HepG2 (cell line): ENCODE results near the gene GIPC3. TPM values are rescaled to one million over a fixed set of nuclear protein-coding genes. Genes with fewer than 3 reads are reported as not detected.
"Not testable (repeated sequence)": the region's sequence is repeated elsewhere in the genome, so short reads cannot be mapped to it uniquely, and the experiment has no call there.

Experiments
- ATAC-seq: fragments of 200-7000 bp; cut with Tn5 transposase; 3 replicates; pipeline ENCODE4 v1.9.1; 2020; ENCODE audit warnings: mild to moderate bottlenecking, moderate library complexity
- BruUV-seq: library from RNA; stranded (reverse); fragments of 400-500 nt; replicated peaks from 2 replicates; lab custom pipeline; 2021; lab: Mats Ljungman, UMichigan
- CTCF ChIA-PET: fragments of 300-600 bp; formaldehyde crosslinking; extraction: SDS; loops from one replicate; lab custom pipeline; 2021; ENCODE audit warnings: low total read pairs, inconsistent platforms, low intra/inter-chr PET ratio; lab: Yijun Ruan, JAX
- POLR2A ChIA-PET: fragments of 350-600 bp; sonication (Branson Sonifier 250); formaldehyde crosslinking; loops from one replicate; lab custom pipeline; 2020; ENCODE audit warnings: antibody characterized with exemption, inconsistent platforms; lab: Yijun Ruan, JAX
- DNase-seq: peaks from one replicate; pipeline ENCODE4 v3.0.0-alpha.2; 2015; ENCODE audit warnings: low spot score
- FAIRE-seq: peaks from 3 replicates; lab custom pipeline; 2011; peaks lifted over from hg19 to GRCh38; lab: Jason Lieb, UNC
- H2AFZ ChIP-seq: one replicate; pipeline ENCODE4 v1.6.1; 2011; ENCODE audit warnings: low read length, inconsistent platforms
- H3K27ac ChIP-seq: fragments of 300-600 bp; 3 replicates; pipeline ENCODE4 v1.8.0; 2011; ENCODE audit warnings: mixed run types, mild to moderate bottlenecking, mixed read lengths, low read length, inconsistent platforms; ENCODE audit not compliant: insufficient read depth; ENCODE audit errors: extremely low read length
- H3K27me3 ChIP-seq, 2 experiments: fragments of 200-600 bp in 1 of 2; 2 replicates in 1 of 2; 3 replicates in 1 of 2; pipeline versions ENCODE4 v1.6.0 to v1.8.0; 2011; ENCODE audit warnings: low read length in 2 of 2, mild to moderate bottlenecking in 2 of 2, moderate library complexity in 2 of 2, inconsistent platforms in 1 of 2; ENCODE audit not compliant: insufficient read depth in 2 of 2, control insufficient read depth in 1 of 2
- H3K36me3 ChIP-seq, 2 experiments: fragments of 200-600 bp in 1 of 2; replicated peaks in 1 of 2; 2 replicates in 1 of 2; 3 replicates in 1 of 2; pipeline versions ENCODE4 v1.5.1 to v1.8.0; 2011; ENCODE audit warnings: low read length in 2 of 2, inconsistent platforms in 1 of 2; ENCODE audit not compliant: insufficient read depth in 2 of 2, control insufficient read depth in 1 of 2
- H3K4me1 ChIP-seq: 2 replicates; pipeline ENCODE4 v1.5.1; 2012; ENCODE audit warnings: low read length, inconsistent platforms; ENCODE audit not compliant: insufficient read depth
- H3K4me2 ChIP-seq: 2 replicates; pipeline ENCODE4 v1.6.0; 2011; ENCODE audit warnings: low read depth, low read length, inconsistent platforms
- H3K4me3 ChIP-seq, 3 experiments: fragments of 200-600 bp in 1 of 3; sonication (generic), shearing (Covaris generic) in 1 of 3; replicated peaks in 1 of 3; 2 replicates each; pipeline ENCODE4 v1.5.1; 2011 to 2016; ENCODE audit warnings: low read length in 3 of 3, inconsistent platforms in 2 of 3, low read depth in 2 of 3, mild to moderate bottlenecking in 2 of 3, control low read depth in 1 of 3, mixed read lengths in 1 of 3; ENCODE audit not compliant: insufficient read depth in 1 of 3
- H3K79me2 ChIP-seq: one replicate; pipeline ENCODE4 v1.6.1; 2011; ENCODE audit warnings: low read length, inconsistent platforms; ENCODE audit not compliant: insufficient read depth
- H3K9ac ChIP-seq: 2 replicates; pipeline ENCODE4 v1.6.0; 2011; ENCODE audit warnings: mild to moderate bottlenecking, low read depth, low read length, inconsistent platforms; ENCODE audit not compliant: insufficient read depth
- H3K9me3 ChIP-seq: 2 replicates; pipeline ENCODE4 v1.5.1; 2012; ENCODE audit warnings: mild to moderate bottlenecking, low read length
- H4K20me1 ChIP-seq: 2 replicates; pipeline ENCODE4 v1.6.0; 2011; ENCODE audit warnings: inconsistent platforms, mild to moderate bottlenecking, low read length, moderate library complexity; ENCODE audit not compliant: insufficient read depth
- FOSL2 ChIP-seq: sonication (generic); formaldehyde crosslinking; IDR thresholded peaks from 2 replicates; pipeline ENCODE4 v1.4.0; 2020; ENCODE audit warnings: missing genetic modification reagents
- SAP130 ChIP-seq: IDR thresholded peaks from 2 replicates; pipeline ENCODE4 v1.6.1; 2016; ENCODE audit warnings: low read depth
- TEAD3 ChIP-seq: optimal IDR thresholded peaks from 2 replicates; pipeline ENCODE3; 2016; ENCODE audit warnings: borderline replicate concordance
- ZNF136 ChIP-seq: sonication (generic); formaldehyde crosslinking; IDR thresholded peaks from 2 replicates; pipeline ENCODE4 v1.8.1; 2022; ENCODE audit warnings: low read depth, mild to moderate bottlenecking, moderate library complexity, missing genetic modification reagents
- ZNF496 ChIP-seq: sonication (generic); formaldehyde crosslinking; IDR thresholded peaks from 2 replicates; pipeline ENCODE4 v1.8.1; 2023; ENCODE audit warnings: mild to moderate bottlenecking, moderate library complexity, missing genetic modification reagents; ENCODE audit not compliant: insufficient replicate concordance
- WGBS: methylation state at CpG from one replicate; pipeline ENCODE4 v1.1.6; 2017; ENCODE audit warnings: low lambda C conversion rate; 5-methylcytosine and 5-hydroxymethylcytosine counted together
- in situ Hi-C: cut with HindIII; loops from 2 replicates; pipeline ENCODE4 v1.10.0; 2017; ENCODE audit warnings: low pct_unique_long_range_greater_than_20kb; ENCODE audit not compliant: extremely low pct_ligation_motif_present
- intact Hi-C: fragments of 100-400 bp; cut with micrococcal nuclease; formaldehyde crosslinking; loops from one replicate; pipeline ENCODE4 v1.10.0; 2022; ENCODE audit not compliant: unreplicated experiment
- polyA plus RNA-seq, 8 experiments: library from polyadenylated mRNA; depleted of rRNA in 3 of 8; stranded (reverse) in 7 of 8; unstranded in 1 of 8; fragments of >200 nt; fragmentation: Illumina TruSeq in 4 of 8; extraction: Trizol in 4 of 8; gene quantifications; 2 replicates each; pipeline versions ENCODE4 v1.2.1 to v1.2.3, GENCODE V29; 2011 to 2016; ENCODE audit warnings: low read depth in 4 of 8, missing spikeins in 1 of 8, mixed read lengths in 1 of 8; ENCODE audit not compliant: insufficient read depth in 1 of 8
- total RNA-seq, 5 experiments: library from RNA; depleted of rRNA; stranded (reverse); fragments of >200 nt; fragmentation: Illumina TruSeq; extraction: Trizol; gene quantifications; 2 replicates each; pipeline ENCODE4 v1.2.3, GENCODE V29; 2016; ENCODE audit warnings: low read depth in 1 of 5
- TF ChIP-seq, protein P1 (sequence below): sonication (generic); formaldehyde crosslinking; IDR thresholded peaks from 2 replicates; pipeline ENCODE4 v1.8.0; 2022; ENCODE audit warnings: missing genetic modification reagents, mild to moderate bottlenecking, inconsistent platforms, borderline replicate concordance
- TF ChIP-seq, protein P2 (sequence below): sonication (generic); formaldehyde crosslinking; IDR thresholded peaks from 2 replicates; pipeline ENCODE4 v1.4.0; 2020; ENCODE audit warnings: missing genetic modification reagents, borderline replicate concordance
- TF ChIP-seq, protein P3 (sequence below): sonication (generic); formaldehyde crosslinking; IDR thresholded peaks from 2 replicates; pipeline ENCODE4 v1.4.0; 2020; ENCODE audit warnings: mild to moderate bottlenecking, missing genetic modification reagents

The GIPC3 gene
- total and polyA plus RNA-seq, 2 of the 13 experiments (the other 11 are each of a cell fraction or from before 2014, with no cell fraction given) = 0.05 TPM; not detected in 1

DNA sequence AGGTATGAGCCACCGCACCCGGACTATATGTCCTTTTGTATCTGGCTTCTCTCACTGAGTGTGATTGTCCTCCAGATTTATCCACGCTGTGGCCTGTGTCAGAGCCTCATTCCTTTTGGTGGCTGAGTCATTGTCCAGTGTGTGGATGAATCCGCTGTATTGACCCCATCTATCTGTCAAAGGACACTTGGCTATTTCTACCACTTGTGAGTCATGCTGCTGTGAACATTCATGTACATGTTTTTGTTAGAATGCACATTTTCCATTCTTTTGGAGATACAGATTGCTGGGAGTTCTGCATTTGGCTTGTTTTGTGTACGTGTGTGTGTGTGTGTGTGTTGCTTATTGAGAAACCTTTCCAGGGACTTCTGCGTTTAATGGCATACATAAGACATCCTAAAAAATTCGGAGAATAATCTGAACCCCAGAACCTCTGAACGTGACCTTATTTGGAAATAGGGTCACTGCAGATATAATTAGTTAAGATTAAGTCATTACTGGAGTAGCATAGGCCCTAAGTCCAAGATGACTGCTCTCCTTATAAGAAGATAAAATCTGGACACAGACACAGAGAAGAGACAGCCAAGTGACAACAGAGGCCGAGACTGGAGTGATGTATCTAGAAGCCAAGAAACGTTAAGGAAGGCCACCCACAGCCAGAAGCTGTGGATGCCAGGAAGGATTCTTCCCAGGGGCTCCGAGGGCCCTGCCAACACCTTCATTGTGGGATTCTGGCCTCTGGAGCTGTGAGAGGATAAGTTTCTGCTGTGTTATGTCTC lies 4.9 kb upstream of the GIPC3 start:
- Histone ChIP-seq H3K9ac (no peak overlapping the region), H3K36me3 (no peaks in the 10 kb centered on the region; a peak in 1 of 5 replicates), H2AFZ (no peak overlapping the region), H3K27ac (no peak overlapping the region), H3K4me1 (peaks cover 14% of the 10 kb centered on the region; the same call in 1 of the 2 replicates), H3K27me3 (peaks cover 0 to 4% of the 10 kb centered on the region in 2 experiments; a peak in 1 of 5 replicates), H3K4me3 (no peak overlapping the region), H3K79me2 (no peaks in the 10 kb centered on the region), H3K4me2 (no peak overlapping the region), H3K9me3 (no peaks in the 10 kb centered on the region), H4K20me1 (no peaks in the 10 kb centered on the region)
- CTCF ChIA-PET = no interaction called here
- TF ChIP-seq, protein P1, sequence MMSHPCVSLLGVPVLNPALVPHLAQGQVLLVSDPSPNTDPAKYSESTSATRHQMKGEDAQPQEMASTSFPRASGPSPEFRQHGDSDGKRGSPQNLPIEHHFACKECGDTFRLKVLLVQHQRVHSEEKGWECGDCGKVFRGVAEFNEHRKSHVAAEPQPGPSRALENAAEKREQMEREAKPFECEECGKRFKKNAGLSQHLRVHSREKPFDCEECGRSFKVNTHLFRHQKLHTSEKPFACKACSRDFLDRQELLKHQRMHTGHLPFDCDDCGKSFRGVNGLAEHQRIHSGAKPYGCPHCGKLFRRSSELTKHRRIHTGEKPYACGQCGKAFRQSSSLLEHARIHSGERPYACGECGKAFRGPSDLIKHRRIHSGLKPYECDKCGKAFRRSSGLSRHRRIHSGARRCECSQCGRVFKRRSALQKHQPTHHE (CRISPR knock-in tag) = no peak
- TF ChIP-seq TEAD3 (no peak), FOSL2 (CRISPR knock-in tag) (peak; percentile 70), ZNF136 (CRISPR knock-in tag) (no peak), ZNF496 (CRISPR knock-in tag) (no peak), SAP130 (0 out of 2 replicates have a peak, but pooled peaks have one; percentile 21)
- TF ChIP-seq, protein P2, sequence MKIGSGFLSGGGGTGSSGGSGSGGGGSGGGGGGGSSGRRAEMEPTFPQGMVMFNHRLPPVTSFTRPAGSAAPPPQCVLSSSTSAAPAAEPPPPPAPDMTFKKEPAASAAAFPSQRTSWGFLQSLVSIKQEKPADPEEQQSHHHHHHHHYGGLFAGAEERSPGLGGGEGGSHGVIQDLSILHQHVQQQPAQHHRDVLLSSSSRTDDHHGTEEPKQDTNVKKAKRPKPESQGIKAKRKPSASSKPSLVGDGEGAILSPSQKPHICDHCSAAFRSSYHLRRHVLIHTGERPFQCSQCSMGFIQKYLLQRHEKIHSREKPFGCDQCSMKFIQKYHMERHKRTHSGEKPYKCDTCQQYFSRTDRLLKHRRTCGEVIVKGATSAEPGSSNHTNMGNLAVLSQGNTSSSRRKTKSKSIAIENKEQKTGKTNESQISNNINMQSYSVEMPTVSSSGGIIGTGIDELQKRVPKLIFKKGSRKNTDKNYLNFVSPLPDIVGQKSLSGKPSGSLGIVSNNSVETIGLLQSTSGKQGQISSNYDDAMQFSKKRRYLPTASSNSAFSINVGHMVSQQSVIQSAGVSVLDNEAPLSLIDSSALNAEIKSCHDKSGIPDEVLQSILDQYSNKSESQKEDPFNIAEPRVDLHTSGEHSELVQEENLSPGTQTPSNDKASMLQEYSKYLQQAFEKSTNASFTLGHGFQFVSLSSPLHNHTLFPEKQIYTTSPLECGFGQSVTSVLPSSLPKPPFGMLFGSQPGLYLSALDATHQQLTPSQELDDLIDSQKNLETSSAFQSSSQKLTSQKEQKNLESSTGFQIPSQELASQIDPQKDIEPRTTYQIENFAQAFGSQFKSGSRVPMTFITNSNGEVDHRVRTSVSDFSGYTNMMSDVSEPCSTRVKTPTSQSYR (CRISPR knock-in tag) = no peak
- TF ChIP-seq, protein P3, sequence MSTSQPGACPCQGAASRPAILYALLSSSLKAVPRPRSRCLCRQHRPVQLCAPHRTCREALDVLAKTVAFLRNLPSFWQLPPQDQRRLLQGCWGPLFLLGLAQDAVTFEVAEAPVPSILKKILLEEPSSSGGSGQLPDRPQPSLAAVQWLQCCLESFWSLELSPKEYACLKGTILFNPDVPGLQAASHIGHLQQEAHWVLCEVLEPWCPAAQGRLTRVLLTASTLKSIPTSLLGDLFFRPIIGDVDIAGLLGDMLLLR (CRISPR knock-in tag) = no peak
- 21% methylated on average over 11 of the region's 11 CpGs for WGBS
- FAIRE-seq (no peak), DNase-seq (peak; percentile 56), ATAC-seq (peak; percentile 36; the same call in 2 of the 3 replicates)
- intact Hi-C loops (no loop called here), in situ Hi-C loops (no loop called here)
- BruUV-seq = no TSS peak
- POLR2A ChIA-PET = no interaction called here

DNA sequence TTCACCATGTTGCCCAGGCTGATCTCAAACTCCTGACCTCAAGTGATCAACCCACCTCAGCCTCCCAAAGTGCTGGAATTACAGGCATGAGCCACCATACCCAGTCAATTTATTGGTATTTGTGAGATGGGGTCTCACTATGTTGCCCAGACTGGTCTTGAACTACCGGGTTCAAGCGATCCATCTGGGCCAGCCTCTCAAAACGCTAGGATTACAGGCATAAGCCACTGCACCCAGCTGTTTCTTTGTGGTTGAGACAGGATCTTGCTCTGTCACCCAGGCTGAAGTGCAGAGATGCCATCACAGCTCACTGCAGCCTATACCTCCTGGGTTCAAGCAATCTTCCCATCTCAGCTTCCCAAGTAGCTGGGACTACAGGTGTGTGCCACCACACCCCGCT lies 3.5 kb upstream of the GIPC3 start:
- intact Hi-C loops, H3K9me3 ChIP-seq, H3K27ac ChIP-seq, H3K79me2 ChIP-seq, H3K4me3 ChIP-seq, BruUV-seq, ATAC-seq, H4K20me1 ChIP-seq, H2AFZ ChIP-seq, H3K9ac ChIP-seq, H3K4me2 ChIP-seq, DNase-seq, CTCF ChIA-PET, in situ Hi-C loops, FAIRE-seq, H3K36me3 ChIP-seq: not testable (repeated sequence)
- 73% methylated on average over 1 of the region's 4 CpGs for WGBS
- peaks cover 14% of the 10 kb centered on the region; the same call in 1 of the 2 replicates for H3K4me1 ChIP-seq
- POLR2A ChIA-PET = interaction anchor here (0.6 kb wide), 1 partner anchor 314 kb away, joined by 3 read pairs; no protein-coding TSS in a partner anchor
- peaks cover 2 to 15% of the 10 kb centered on the region in 2 experiments; a peak in 3 of 5 replicates for H3K27me3 ChIP-seq
